Measurements from ENCODE around the gene NT5C2. TPM values are rescaled to one million over a fixed set of nuclear protein-coding genes. Genes with fewer than 3 reads are reported as not detected.

NT5C2 gene
- total and polyA plus RNA-seq, 2 of the 8 experiments (the other 6 are each of a cell fraction or from before 2014, with no cell fraction given) = 35.2 to 106 TPM

- Histone ChIP-seq H3K9me3 (ENCODE audit: insufficient read depth in 2 of 2, low read depth in 1 of 2, low read length in 1 of 2) (no peaks in the 10 kb centered on the region), H4K5ac (ENCODE audit: insufficient read length, low read depth, low read length) (no peak overlapping the region), H3K23ac (ENCODE audit: insufficient read length) (no peak overlapping the region), H3K4me2 (ENCODE audit: insufficient read depth in 1 of 2, low read depth in 2 of 2, low read length in 2 of 2) (no peak overlapping the region), H2BK5ac (ENCODE audit: low read depth, low read length) (no peak overlapping the region), H3K56ac (replicated peaks; ENCODE audit: insufficient read length, low read depth, low read length) (no peak overlapping the region), H2BK15ac (ENCODE audit: low read length) (no peak overlapping the region), H3K9ac (replicated peaks in 1 of 4; ENCODE audit: extremely low read depth in 1 of 4, low read depth in 3 of 4, low read length in 3 of 4) (no peak overlapping the region), H2BK12ac (ENCODE audit: low read depth, low read length) (no peak overlapping the region), H3K4ac (replicated peaks; ENCODE audit: insufficient read length, low read depth, low read length) (no peak overlapping the region), H3K79me1 (ENCODE audit: low read depth, low read length) (no peaks in the 10 kb centered on the region), H2BK120ac (replicated peaks; ENCODE audit: low read depth, low read length) (no peak overlapping the region), H3K79me2 (ENCODE audit: control insufficient read depth in 1 of 2, insufficient read depth in 2 of 2, low read length in 2 of 2) (no peaks in the 10 kb centered on the region), H4K91ac (replicated peaks; ENCODE audit: insufficient read length, low read length) (no peak overlapping the region), H3K14ac (ENCODE audit: insufficient read length) (no peak overlapping the region), H2AK5ac (ENCODE audit: low read depth, low read length) (no peak overlapping the region), H4K20me1 (replicated peaks in 1 of 2; ENCODE audit: control insufficient read depth in 1 of 2, insufficient read depth in 2 of 2, low read length in 2 of 2) (no peaks in the 10 kb centered on the region), H3K36me3 (ENCODE audit: control insufficient read depth in 2 of 4, insufficient read depth in 4 of 4, low read length in 3 of 4) (peaks cover 0 to 6% (median 0%) of the 10 kb centered on the region in 4 experiments; a peak in 2 of 8 replicates), H3K23me2 (ENCODE audit: low read depth, low read length) (no peaks in the 10 kb centered on the region), H3K4me3 (ENCODE audit: extremely low read depth in 1 of 4, insufficient read depth in 2 of 4, low read depth in 3 of 4, low read length in 4 of 4) (no peak overlapping the region), H3K27me3 (replicated peaks in 1 of 4; ENCODE audit: control insufficient read depth in 3 of 4, extremely low read depth in 1 of 4, insufficient read depth in 3 of 4, low read length in 3 of 4) (no peaks in the 10 kb centered on the region), H4K8ac (ENCODE audit: extremely low read depth, insufficient read depth, low read length) (no peak overlapping the region), H3K27ac (ENCODE audit: low read depth, low read length) (no peak overlapping the region), H3K4me1 (replicated peaks in 1 of 4; ENCODE audit: control insufficient read depth in 3 of 4, insufficient read depth in 4 of 4, low read length in 3 of 4) (no peaks in the 10 kb centered on the region), H2AFZ (ENCODE audit: low read length) (no peak overlapping the region), H2BK20ac (ENCODE audit: low read length) (no peak overlapping the region), H3K18ac (ENCODE audit: extremely low read depth, low read length) (no peak overlapping the region)
- FAIRE-seq = no peak
- CTCF ChIA-PET (ENCODE audit: partially characterized antibody) = interaction anchor here (0.6 to 4.9 kb wide), 9 partner anchors 16 to 257 kb away, joined by 3 to 24 read pairs (median 3); partner anchors contain the start of gene CNNM2
- DNase-seq (ENCODE audit: low read depth in 1 of 2, low spot score in 2 of 2) = no peak
- 95% methylated on average over 21 of the region's 21 CpGs; no CpG with 5 or more reads in 1 of the 2 experiments for WGBS, 2 experiments (ENCODE audit: extremely low coverage in 1 of 2, insufficient coverage in 1 of 2, insufficient read length in 1 of 2, insufficient replicate concordance in 2 of 2, low coverage in 1 of 2, low lambda C conversion rate in 2 of 2, missing lambda C conversion rate in 1 of 2)
- POLR2A ChIA-PET (ENCODE audit: partially characterized antibody) = interaction anchor here (0.6 to 1.4 kb wide), 2 partner anchors 160 to 248 kb away, joined by 3 to 4 read pairs; no protein-coding TSS in a partner anchor
- TF ChIP-seq SUZ12 (IDR thresholded peaks at IDR 0.05; ENCODE audit: low read length) (no peak), BCL11A (IDR thresholded peaks at IDR 0.05; ENCODE audit: low read depth in 2 of 2, low read length in 2 of 2) (no peak), SP1 (IDR thresholded peaks at IDR 0.05; ENCODE audit: low read depth, low read length) (no peak), TCF12 (IDR thresholded peaks at IDR 0.05; ENCODE audit: low read depth, low read length) (no peak), NRF1 (IDR thresholded peaks at IDR 0.05; ENCODE audit: low read depth, low read length) (no peak), ATF2 (IDR thresholded peaks at IDR 0.05; ENCODE audit: low read length) (no peak), KDM5A (IDR thresholded peaks at IDR 0.05; ENCODE audit: low read length) (no peak)
- TF ChIP-seq, protein P1, sequence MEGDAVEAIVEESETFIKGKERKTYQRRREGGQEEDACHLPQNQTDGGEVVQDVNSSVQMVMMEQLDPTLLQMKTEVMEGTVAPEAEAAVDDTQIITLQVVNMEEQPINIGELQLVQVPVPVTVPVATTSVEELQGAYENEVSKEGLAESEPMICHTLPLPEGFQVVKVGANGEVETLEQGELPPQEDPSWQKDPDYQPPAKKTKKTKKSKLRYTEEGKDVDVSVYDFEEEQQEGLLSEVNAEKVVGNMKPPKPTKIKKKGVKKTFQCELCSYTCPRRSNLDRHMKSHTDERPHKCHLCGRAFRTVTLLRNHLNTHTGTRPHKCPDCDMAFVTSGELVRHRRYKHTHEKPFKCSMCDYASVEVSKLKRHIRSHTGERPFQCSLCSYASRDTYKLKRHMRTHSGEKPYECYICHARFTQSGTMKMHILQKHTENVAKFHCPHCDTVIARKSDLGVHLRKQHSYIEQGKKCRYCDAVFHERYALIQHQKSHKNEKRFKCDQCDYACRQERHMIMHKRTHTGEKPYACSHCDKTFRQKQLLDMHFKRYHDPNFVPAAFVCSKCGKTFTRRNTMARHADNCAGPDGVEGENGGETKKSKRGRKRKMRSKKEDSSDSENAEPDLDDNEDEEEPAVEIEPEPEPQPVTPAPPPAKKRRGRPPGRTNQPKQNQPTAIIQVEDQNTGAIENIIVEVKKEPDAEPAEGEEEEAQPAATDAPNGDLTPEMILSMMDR (IDR thresholded peaks at IDR 0.05; ENCODE audit: control extremely low read depth in 1 of 3, insufficient read depth in 1 of 3, low read depth in 1 of 3, low read length in 3 of 3) = no peak
- TF ChIP-seq, protein P2, sequence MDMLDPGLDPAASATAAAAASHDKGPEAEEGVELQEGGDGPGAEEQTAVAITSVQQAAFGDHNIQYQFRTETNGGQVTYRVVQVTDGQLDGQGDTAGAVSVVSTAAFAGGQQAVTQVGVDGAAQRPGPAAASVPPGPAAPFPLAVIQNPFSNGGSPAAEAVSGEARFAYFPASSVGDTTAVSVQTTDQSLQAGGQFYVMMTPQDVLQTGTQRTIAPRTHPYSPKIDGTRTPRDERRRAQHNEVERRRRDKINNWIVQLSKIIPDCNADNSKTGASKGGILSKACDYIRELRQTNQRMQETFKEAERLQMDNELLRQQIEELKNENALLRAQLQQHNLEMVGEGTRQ (IDR thresholded peaks at IDR 0.05; ENCODE audit: low read length) = no peak
Measured at GRCh38 chr10:103077020-103077419, 116.1 kb downstream of the NT5C2 start.
